HepG2 (cell line): ENCODE results near the gene MYL12B. TPM values are rescaled to one million over a fixed set of nuclear protein-coding genes. Genes with fewer than 3 reads are reported as not detected.
A peak's percentile ranks its signal among the peaks of the same experiment; 100 is the strongest.

Experiments
- AKAP8 ChIP-seq: sonication (generic); formaldehyde crosslinking; IDR thresholded peaks from 2 replicates; pipeline ENCODE4 v1.5.1; 2020; ENCODE audit warnings: mild to moderate bottlenecking, missing genetic modification reagents
- CENPBD1 ChIP-seq: sonication (generic); formaldehyde crosslinking; IDR thresholded peaks from 2 replicates; pipeline ENCODE4 v1.8.0; 2022; ENCODE audit warnings: missing genetic modification reagents, low read depth, mild to moderate bottlenecking, borderline replicate concordance
- CENPT ChIP-seq: sonication (generic); formaldehyde crosslinking; IDR thresholded peaks from 2 replicates; pipeline ENCODE4 v1.8.0; 2022; ENCODE audit warnings: low read depth, mild to moderate bottlenecking, moderate library complexity, missing genetic modification reagents
- E2F2 ChIP-seq: sonication (generic); formaldehyde crosslinking; IDR thresholded peaks from 2 replicates; pipeline ENCODE4 v1.4.0; 2020; ENCODE audit warnings: missing genetic modification reagents, borderline replicate concordance
- HNF4A ChIP-seq: sonication (generic); formaldehyde crosslinking; IDR thresholded peaks from 2 replicates; pipeline ENCODE4 v1.4.0; 2020; ENCODE audit warnings: missing genetic modification reagents
- HOMEZ ChIP-seq: IDR thresholded peaks from 2 replicates; pipeline ENCODE4 v1.6.1; 2016; ENCODE audit warnings: low read depth
- HOXA7 ChIP-seq: sonication (generic); formaldehyde crosslinking; IDR thresholded peaks from 2 replicates; pipeline ENCODE4 v1.8.1; 2022; ENCODE audit warnings: mild to moderate bottlenecking, missing genetic modification reagents, moderate library complexity
- IKZF1 ChIP-seq: fragments of 450-650 bp; IDR thresholded peaks from 2 replicates; pipeline ENCODE4 v1.7.1; 2016
- JARID2 ChIP-seq: sonication (generic); formaldehyde crosslinking; IDR thresholded peaks from 2 replicates; pipeline ENCODE4 v1.8.1; 2023; ENCODE audit warnings: missing genetic modification reagents, inconsistent platforms; ENCODE audit not compliant: insufficient replicate concordance
- KMT2B ChIP-seq: IDR thresholded peaks from 2 replicates; pipeline ENCODE4 v1.6.1; 2016; ENCODE audit warnings: missing genetic modification reagents, missing compliant biosample characterization
- NBN ChIP-seq: fragments of 450-650 bp; conservative IDR thresholded peaks from 2 replicates; pipeline ENCODE4 v1.6.1; 2017
- PHF21A ChIP-seq: sonication (generic); formaldehyde crosslinking; IDR thresholded peaks from 2 replicates; pipeline ENCODE4 v1.5.0; 2020; ENCODE audit warnings: mild to moderate bottlenecking, missing genetic modification reagents
- PTBP1 ChIP-seq: fragments of 200-400 bp; formaldehyde crosslinking; IDR thresholded peaks from 2 replicates; pipeline ENCODE4 v1.6.1; 2018; ENCODE audit warnings: low read length, low read depth; ENCODE audit not compliant: poor library complexity, severe bottlenecking
- SAP130 ChIP-seq: IDR thresholded peaks from 2 replicates; pipeline ENCODE4 v1.6.1; 2016; ENCODE audit warnings: low read depth
- SNAPC5 ChIP-seq: sonication (generic); formaldehyde crosslinking; IDR thresholded peaks from 2 replicates; pipeline ENCODE4 v1.8.1; 2023; ENCODE audit warnings: mild to moderate bottlenecking, missing genetic modification reagents, borderline replicate concordance
- TP53 ChIP-seq: sonication (generic); formaldehyde crosslinking; conservative IDR thresholded peaks from 2 replicates; pipeline ENCODE4 v1.4.0; 2020; ENCODE audit warnings: missing genetic modification reagents
- ZBTB39 ChIP-seq: sonication (generic); formaldehyde crosslinking; IDR thresholded peaks from 2 replicates; pipeline ENCODE4 v1.5.0; 2020; ENCODE audit warnings: missing genetic modification reagents
- ZBTB7B ChIP-seq: sonication (generic); formaldehyde crosslinking; IDR thresholded peaks from 2 replicates; pipeline ENCODE4 v1.4.0; 2020; ENCODE audit warnings: missing genetic modification reagents
- ZFP1 ChIP-seq: IDR thresholded peaks from 2 replicates; pipeline ENCODE4 v1.6.1; 2016
- ZNF609 ChIP-seq: sonication (generic); formaldehyde crosslinking; IDR thresholded peaks from 2 replicates; pipeline ENCODE4 v1.4.0; 2020; ENCODE audit warnings: mild to moderate bottlenecking, missing genetic modification reagents, borderline replicate concordance
- polyA plus RNA-seq, 8 experiments: library from polyadenylated mRNA; depleted of rRNA in 3 of 8; stranded (reverse) in 7 of 8; unstranded in 1 of 8; fragments of >200 nt; fragmentation: Illumina TruSeq in 4 of 8; extraction: Trizol in 4 of 8; gene quantifications; 2 replicates each; pipeline versions ENCODE4 v1.2.1 to v1.2.3, GENCODE V29; 2011 to 2016; ENCODE audit warnings: low read depth in 4 of 8, missing spikeins in 1 of 8, mixed read lengths in 1 of 8; ENCODE audit not compliant: insufficient read depth in 1 of 8
- total RNA-seq, 5 experiments: library from RNA; depleted of rRNA; stranded (reverse); fragments of >200 nt; fragmentation: Illumina TruSeq; extraction: Trizol; gene quantifications; 2 replicates each; pipeline ENCODE4 v1.2.3, GENCODE V29; 2016; ENCODE audit warnings: low read depth in 1 of 5

MYL12B gene
- total and polyA plus RNA-seq, 2 of the 13 experiments (the other 11 are each of a cell fraction or from before 2014, with no cell fraction given) = 265 to 340 TPM

- TF ChIP-seq PTBP1 = no peak
- TF ChIP-seq JARID2 (CRISPR knock-in tag) = no peak
- no peak for TF ChIP-seq IKZF1
- TF ChIP-seq CENPBD1 = no peak
- TF ChIP-seq NBN = no peak
- TF ChIP-seq KMT2B (CRISPR knock-in tag) = 0 out of 2 replicates have a peak, but pooled peaks have one; percentile 35
- peak; percentile 89 for TF ChIP-seq HNF4A (CRISPR knock-in tag)
- no peak for TF ChIP-seq SNAPC5 (CRISPR knock-in tag)
- no peak for TF ChIP-seq HOXA7
- TF ChIP-seq ZFP1 (CRISPR knock-in tag) = 0 out of 2 replicates have a peak, but pooled peaks have one; percentile 36
- no peak for TF ChIP-seq E2F2 (CRISPR knock-in tag)
- TF ChIP-seq ZNF609 (CRISPR knock-in tag) = peak; percentile 74; the same call in 1 of the 2 replicates
- TF ChIP-seq TP53 (CRISPR knock-in tag) = no peak
- no peak for TF ChIP-seq AKAP8
- no peak for TF ChIP-seq CENPT (CRISPR knock-in tag)
- peak; percentile 56 for TF ChIP-seq PHF21A
- no peak for TF ChIP-seq ZBTB7B (CRISPR knock-in tag)
- TF ChIP-seq HOMEZ (CRISPR knock-in tag) = peak; percentile 91; the same call in 1 of the 2 replicates
- TF ChIP-seq SAP130 (CRISPR knock-in tag) = peak; percentile 94
- no peak for TF ChIP-seq ZBTB39
Observed at GRCh38 chr18:3217948-3218647, 43.8 kb upstream of the MYL12B start (continued).
